ENCODE results near the gene CCDC85A.

DNA sequence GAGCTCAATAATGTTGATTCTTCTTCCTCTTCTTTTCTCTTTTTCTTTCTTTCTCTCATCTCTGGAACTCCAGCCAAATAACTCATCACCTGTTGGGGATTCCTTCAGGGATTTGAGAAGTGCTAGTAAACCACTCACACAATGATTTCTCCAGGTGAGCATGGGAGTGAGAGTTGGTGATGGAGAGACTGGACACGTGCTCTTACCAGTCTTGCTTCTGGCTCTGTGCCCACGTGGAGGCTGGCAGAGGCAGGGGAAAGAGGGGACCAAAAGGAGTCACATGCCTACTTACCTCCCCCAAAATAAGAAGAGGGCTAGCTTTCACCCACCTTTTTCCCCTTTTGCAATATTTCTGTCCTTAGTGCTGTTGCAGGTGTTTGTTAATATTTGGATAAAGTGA lies 28.6 kb upstream of the CCDC85A start:
- TF ChIP-seq, protein P1, sequence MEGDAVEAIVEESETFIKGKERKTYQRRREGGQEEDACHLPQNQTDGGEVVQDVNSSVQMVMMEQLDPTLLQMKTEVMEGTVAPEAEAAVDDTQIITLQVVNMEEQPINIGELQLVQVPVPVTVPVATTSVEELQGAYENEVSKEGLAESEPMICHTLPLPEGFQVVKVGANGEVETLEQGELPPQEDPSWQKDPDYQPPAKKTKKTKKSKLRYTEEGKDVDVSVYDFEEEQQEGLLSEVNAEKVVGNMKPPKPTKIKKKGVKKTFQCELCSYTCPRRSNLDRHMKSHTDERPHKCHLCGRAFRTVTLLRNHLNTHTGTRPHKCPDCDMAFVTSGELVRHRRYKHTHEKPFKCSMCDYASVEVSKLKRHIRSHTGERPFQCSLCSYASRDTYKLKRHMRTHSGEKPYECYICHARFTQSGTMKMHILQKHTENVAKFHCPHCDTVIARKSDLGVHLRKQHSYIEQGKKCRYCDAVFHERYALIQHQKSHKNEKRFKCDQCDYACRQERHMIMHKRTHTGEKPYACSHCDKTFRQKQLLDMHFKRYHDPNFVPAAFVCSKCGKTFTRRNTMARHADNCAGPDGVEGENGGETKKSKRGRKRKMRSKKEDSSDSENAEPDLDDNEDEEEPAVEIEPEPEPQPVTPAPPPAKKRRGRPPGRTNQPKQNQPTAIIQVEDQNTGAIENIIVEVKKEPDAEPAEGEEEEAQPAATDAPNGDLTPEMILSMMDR (optimal IDR thresholded peaks at IDR 0.05 in 1 of 3, IDR thresholded peaks at IDR 0.05 in 1 of 3, conservative IDR thresholded peaks at IDR 0.05 in 1 of 3; ENCODE audit: extremely low read depth in 1 of 3, insufficient read depth in 2 of 3, low read length in 3 of 3), result no peak
- no peak for TF ChIP-seq EZH2 (IDR thresholded peaks at IDR 0.05; ENCODE audit: low read length)

Data from keratinocyte (primary cell).